Body of pancreas (tissue), 4 donors: ENCODE data around the gene ELP4. TPM values are rescaled to one million over a fixed set of nuclear protein-coding genes. Genes with fewer than 3 reads are reported as not detected.

Source experiments
- ATAC-seq: fragments of 150-250 bp; one replicate; pipeline ENCODE4 v1.9.1; 2016
- DNase-seq, 4 donors: peaks; one replicate each; pipeline ENCODE4 v3.0.0-alpha.2; 2019
- H3K27ac ChIP-seq, 4 donors: fragments of 200-600 bp; sonication (generic); 1 replicate in 3 of 4; 2 replicates in 1 of 4; pipeline versions ENCODE4 v1.5.1 to v1.6.1; 2016 to 2019; ENCODE audit warnings: mild to moderate bottlenecking in 1 of 4, mixed read lengths in 1 of 4, moderate library complexity in 1 of 4
- H3K27me3 ChIP-seq, 2 donors: fragments of 200-600 bp; sonication (generic); one replicate each; pipeline ENCODE4 v1.6.0; 2016; ENCODE audit warnings: mild to moderate bottlenecking in 1 of 2
- H3K36me3 ChIP-seq, 2 donors: fragments of 200-600 bp; sonication (generic); replicated peaks in 1 of 2; 2 replicates each; pipeline ENCODE4 v1.5.1; 2016; ENCODE audit warnings: low read depth in 2 of 2; ENCODE audit not compliant: insufficient read depth in 1 of 2
- H3K4me1 ChIP-seq: fragments of 200-600 bp; sonication (generic); one replicate; pipeline ENCODE4 v1.6.0; 2016
- H3K4me3 ChIP-seq, 2 donors: fragments of 200-600 bp; sonication (generic); 1 replicate in 1 of 2; 2 replicates in 1 of 2; pipeline ENCODE4 v1.5.1; 2016 to 2019
- H3K9me3 ChIP-seq, 3 donors: fragments of 200-600 bp; sonication (generic); 1 replicate in 2 of 3; 2 replicates in 1 of 3; pipeline ENCODE4 v1.5.1; 2016
- CTCF ChIP-seq, 7 experiments: fragments of 450-650 bp in 4 of 7; fragments of 200-600 bp in 3 of 7; sonication (generic) in 3 of 7; IDR thresholded peaks; one replicate each; pipeline ENCODE4 v1.5.1; 2016 to 2019; ENCODE audit warnings: antibody characterized with exemption in 7 of 7
- POLR2A ChIP-seq, 3 donors: fragments of 450-650 bp; IDR thresholded peaks; one replicate each; pipeline ENCODE4 v1.6.1; 2016; ENCODE audit warnings: antibody characterized with exemption in 3 of 3, mild to moderate bottlenecking in 2 of 3
- WGBS, 2 donors: methylation state at CpG; one replicate each; pipeline ENCODE4 v1.1.5; 2017; 5-methylcytosine and 5-hydroxymethylcytosine counted together
- intact Hi-C: fragments of 100-400 bp; cut with DNase I; formaldehyde crosslinking; loops from one replicate; pipeline ENCODE4 v1.15.1; 2023
- total RNA-seq, 2 donors: library from RNA; depleted of rRNA; stranded (reverse); fragments of >200 nt; gene quantifications; one replicate each; pipeline ENCODE4 v1.1.0, GENCODE V29; 2016

Gene ELP4
- total RNA-seq, 2 donors from 2014 or later = 20.2 to 33.3 TPM

GRCh38 chr11:31809541-31809856 is 299.9 kb downstream of the ELP4 start:
- peaks cover 65% of the 10 kb centered on the region for H3K4me1 ChIP-seq

DNA sequence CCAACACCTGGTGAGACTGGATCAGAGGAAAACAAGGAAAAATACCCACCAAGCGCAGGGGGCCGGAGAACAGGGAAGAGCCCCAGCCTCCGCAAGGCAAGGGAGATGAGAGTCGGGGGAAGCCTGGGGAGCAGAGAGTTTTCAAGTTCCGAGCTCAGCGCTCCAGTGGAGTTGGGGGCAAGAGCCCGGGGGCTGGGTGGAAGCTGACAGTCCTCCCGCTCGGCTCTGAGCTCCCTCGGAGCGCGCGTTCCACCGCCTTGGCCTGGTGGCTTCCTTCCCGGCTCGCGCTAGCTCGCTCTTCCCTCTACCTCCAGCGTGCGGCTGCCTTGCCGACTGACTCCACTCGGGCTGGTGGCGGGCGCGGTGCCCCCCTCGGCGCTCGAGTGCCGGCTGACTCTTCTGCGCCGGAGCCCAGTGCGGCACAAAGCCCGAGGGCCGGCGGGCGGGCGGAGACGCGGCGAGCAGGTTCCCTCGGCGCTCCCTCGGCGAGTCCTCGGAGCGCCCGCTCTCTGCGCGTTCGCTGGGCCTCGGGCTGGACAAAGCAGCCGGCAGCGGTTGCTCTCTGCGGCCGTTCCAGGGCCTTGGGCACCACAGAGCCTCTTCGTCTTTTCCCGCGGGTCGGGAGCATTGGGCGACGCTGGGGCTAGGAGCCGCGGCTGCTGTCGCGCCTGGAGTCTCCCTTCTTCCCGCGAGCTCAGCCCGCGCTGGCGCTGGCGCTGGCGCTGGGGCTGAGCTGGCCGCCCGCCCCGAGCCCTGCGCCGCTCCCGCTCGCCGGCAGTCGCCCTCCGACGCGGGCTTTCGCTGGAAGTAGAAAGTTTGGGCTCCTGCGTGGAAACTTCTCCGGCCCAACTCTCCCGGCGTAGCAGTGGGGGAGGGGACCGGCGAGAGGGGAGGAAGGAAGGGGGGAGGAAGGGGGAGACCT is 300.6 kb downstream of the ELP4 start:
- Histone ChIP-seq H3K4me3 (peak overlapping the region in 1 of 2 donors; percentile 18), H3K36me3 (no peaks in the 10 kb centered on the region), H3K4me1 (peaks cover 65% of the 10 kb centered on the region), H3K27ac (no peak overlapping the region), H3K27me3 (peaks cover 3 to 95% of the 10 kb centered on the region in 2 donors), H3K9me3 (no peaks in the 10 kb centered on the region)
- DNase-seq = peak in 1 of 4 donors; percentile 36
- TF ChIP-seq POLR2A (IDR thresholded peaks at IDR 0.05) (no peak), CTCF (IDR thresholded peaks at IDR 0.05) (no peak)
- ATAC-seq = peak; percentile 38
- 2 to 16% methylated on average over 19 to 90 of the region's 91 CpGs for WGBS, 2 donors
- intact Hi-C loops = no loop called here

More at GRCh38 chr11:31809541-31809856, 299.9 kb downstream of the ELP4 start:
- Histone ChIP-seq H3K9me3 (no peaks in the 10 kb centered on the region), H3K4me3 (no peak overlapping the region), H3K36me3 (no peaks in the 10 kb centered on the region), H3K27ac (no peak overlapping the region), H3K27me3 (peaks cover 3 to 96% of the 10 kb centered on the region in 2 donors)
- intact Hi-C loops = no loop called here
- WGBS, 2 donors = 27 to 38% methylated on average over 6 of the region's 6 CpGs
- ATAC-seq = no peak
- no peak for DNase-seq
- TF ChIP-seq CTCF (IDR thresholded peaks at IDR 0.05) (no peak), POLR2A (IDR thresholded peaks at IDR 0.05) (no peak)

- Histone ChIP-seq H3K27me3 (peaks cover 3 to 95% of the 10 kb centered on the region in 2 donors), H3K27ac (no peak within 1 kb of the TSS), H3K4me3 (peak within 1 kb of the TSS in 1 of 2 donors; percentile 18), H3K4me1 (peaks cover 65% of the 10 kb centered on the region), H3K36me3 (no peaks in the 10 kb centered on the region), H3K9me3 (no peaks in the 10 kb centered on the region)
- TF ChIP-seq CTCF (IDR thresholded peaks at IDR 0.05) (no peak), POLR2A (IDR thresholded peaks at IDR 0.05) (peak in 2 of 3 donors; percentile 28 to 46)
- ATAC-seq = peak; percentile 36
- WGBS, 2 donors = 5 to 10% methylated on average over 47 to 49 of the region's 49 CpGs
- DNase-seq = peak in 3 of 4 donors; percentile 53 to 79 (median 60)
- intact Hi-C loops = no loop called here
Measured at GRCh38 chr11:31810779-31811647, 301.4 kb downstream of the ELP4 start, which contains the start of gene PAX6. Gene PAX6, minus strand, starts transcription at chr11:31811322. Its CDS starts 4,911 bp downstream, at chr11:31806411.

DNA sequence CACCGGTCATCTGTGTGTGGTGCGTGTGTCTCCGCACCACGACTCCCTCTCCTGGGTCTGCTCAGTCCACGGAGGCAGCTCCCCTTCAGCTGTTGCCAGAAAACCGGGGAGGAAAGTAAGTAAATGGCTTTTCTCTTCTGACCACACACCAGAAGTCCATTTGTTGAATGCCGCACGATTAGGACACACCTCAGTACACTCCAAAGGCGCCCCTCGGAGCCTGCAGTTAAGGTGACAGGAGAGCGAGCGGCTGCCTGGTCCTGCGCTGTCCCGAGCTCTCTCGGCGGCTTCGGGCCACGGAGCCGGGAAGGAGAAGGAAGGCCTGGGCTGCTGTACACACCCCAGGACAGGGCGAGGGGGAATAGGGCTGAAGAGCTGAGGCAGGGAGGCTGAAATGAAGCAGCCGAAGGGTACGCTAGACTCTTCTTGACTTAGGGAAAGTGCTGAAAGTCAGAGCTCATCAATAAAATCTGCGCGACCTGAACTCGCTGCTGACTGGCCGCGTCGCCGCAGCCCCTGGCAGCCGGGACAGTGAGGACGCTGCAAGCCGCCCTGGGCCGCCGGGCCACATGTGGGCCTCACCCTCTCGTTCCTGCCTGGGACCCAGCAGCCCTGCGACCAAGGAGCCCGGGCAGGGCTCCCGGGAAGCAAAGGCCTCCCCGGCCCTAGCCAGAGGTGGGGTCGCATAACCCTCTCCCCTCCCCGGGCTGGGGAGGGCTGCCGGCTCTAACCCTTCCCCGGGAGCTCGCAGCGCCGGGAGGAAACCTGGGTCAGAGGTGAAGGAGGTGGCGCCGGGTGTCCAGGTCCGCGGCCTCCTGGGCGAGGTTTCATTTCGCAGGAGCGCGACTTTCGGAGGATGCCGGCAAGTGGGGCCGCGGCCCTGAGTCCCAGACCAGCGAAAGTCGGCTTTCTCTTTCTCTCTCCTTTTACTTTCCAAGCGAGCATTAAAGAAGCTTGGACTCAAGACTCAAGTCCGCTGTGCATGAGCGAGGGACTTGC is 303.1 kb downstream of the ELP4 start:
- WGBS, 2 donors = 4 to 8% methylated on average over 41 to 63 of the region's 63 CpGs
- H3K27ac ChIP-seq = peak overlapping the region in 1 of 4 donors; percentile 20

More for the DNA sequence above, 303.1 kb downstream of the ELP4 start:
- Histone ChIP-seq H3K9me3 (no peaks in the 10 kb centered on the region), H3K4me1 (peaks cover 79% of the 10 kb centered on the region), H3K36me3 (no peaks in the 10 kb centered on the region), H3K27me3 (peaks cover 3 to 95% of the 10 kb centered on the region in 2 donors), H3K4me3 (peak overlapping the region in 1 of 2 donors; percentile 31)
- intact Hi-C loops = no loop called here
- peak in 1 of 3 donors; percentile 15 for TF ChIP-seq POLR2A (IDR thresholded peaks at IDR 0.05)
- no peak for TF ChIP-seq CTCF (IDR thresholded peaks at IDR 0.05)
- DNase-seq (no peak), ATAC-seq (no peak)
